ENCODE results near the gene ZNFX1.
"Not testable (repeated sequence)": the region's sequence is repeated elsewhere in the genome, so short reads cannot be mapped to it uniquely, and the experiment has no call there.

Gene ZNFX1

GRCh38 chr20:49314052-49314451, 36.2 kb upstream of the ZNFX1 start:
- H3K36me3 ChIP-seq (ENCODE audit: control insufficient read depth in 2 of 2, insufficient read depth in 2 of 2, low read length in 2 of 2); H3K27ac ChIP-seq (ENCODE audit: low read length): not testable (repeated sequence)

GRCh38 chr20:49313283-49313682, 35.4 kb upstream of the ZNFX1 start:
- H3K9me3 ChIP-seq (ENCODE audit: control insufficient read depth in 2 of 2, low read length in 2 of 2), result peaks cover 0 to 3% of the 10 kb centered on the region in 2 donors
- no peak overlapping the region for H3K9ac ChIP-seq (ENCODE audit: low read length in 2 of 2)
- H3K36me3 ChIP-seq (ENCODE audit: control insufficient read depth in 2 of 2, insufficient read depth in 2 of 2, low read length in 2 of 2), result no peaks in the 10 kb centered on the region
- peaks cover 5 to 9% of the 10 kb centered on the region in 2 donors for H3K27me3 ChIP-seq (ENCODE audit: control insufficient read depth in 1 of 2, insufficient read depth in 2 of 2, low read length in 2 of 2)
- peaks cover 3% of the 10 kb centered on the region for H3K4me1 ChIP-seq (ENCODE audit: control insufficient read depth, insufficient read depth, low read length)
- no peak overlapping the region for H3K4me3 ChIP-seq (ENCODE audit: low read length in 2 of 2)
- no peak overlapping the region for H3K27ac ChIP-seq (ENCODE audit: low read length)

More at GRCh38 chr20:49314052-49314451, 36.2 kb upstream of the ZNFX1 start:
- H3K9me3 ChIP-seq (ENCODE audit: control insufficient read depth in 2 of 2, low read length in 2 of 2); H3K9ac ChIP-seq (ENCODE audit: low read length in 2 of 2); H3K4me3 ChIP-seq (ENCODE audit: low read length in 2 of 2): not testable (repeated sequence)
- Histone ChIP-seq H3K27me3 (ENCODE audit: control insufficient read depth in 1 of 2, insufficient read depth in 2 of 2, low read length in 2 of 2) (peaks cover 11 to 17% of the 10 kb centered on the region in 2 donors), H3K4me1 (ENCODE audit: control insufficient read depth, insufficient read depth, low read length) (peaks cover 11% of the 10 kb centered on the region)

- Histone ChIP-seq H3K9ac (ENCODE audit: low read length in 2 of 2) (no peak overlapping the region), H3K4me3 (ENCODE audit: low read length in 2 of 2) (no peak overlapping the region), H3K36me3 (ENCODE audit: control insufficient read depth in 2 of 2, insufficient read depth in 2 of 2, low read length in 2 of 2) (no peaks in the 10 kb centered on the region), H3K9me3 (ENCODE audit: control insufficient read depth in 2 of 2, low read length in 2 of 2) (peaks cover 0 to 3% of the 10 kb centered on the region in 2 donors), H3K27me3 (ENCODE audit: control insufficient read depth in 1 of 2, insufficient read depth in 2 of 2, low read length in 2 of 2) (peaks cover 0 to 3% of the 10 kb centered on the region in 2 donors), H3K4me1 (ENCODE audit: control insufficient read depth, insufficient read depth, low read length) (no peaks in the 10 kb centered on the region), H3K27ac (ENCODE audit: low read length) (no peak overlapping the region)
Measured at GRCh38 chr20:49312661-49313060, 34.8 kb upstream of the ZNFX1 start.

GRCh38 chr20:49310705-49311104, 32.8 kb upstream of the ZNFX1 start:
- Histone ChIP-seq H3K9ac (ENCODE audit: low read length in 2 of 2) (no peak overlapping the region), H3K36me3 (ENCODE audit: control insufficient read depth in 2 of 2, insufficient read depth in 2 of 2, low read length in 2 of 2) (no peaks in the 10 kb centered on the region), H3K4me1 (ENCODE audit: control insufficient read depth, insufficient read depth, low read length) (no peaks in the 10 kb centered on the region), H3K27me3 (ENCODE audit: control insufficient read depth in 1 of 2, insufficient read depth in 2 of 2, low read length in 2 of 2) (no peaks in the 10 kb centered on the region), H3K27ac (ENCODE audit: low read length) (no peak overlapping the region), H3K4me3 (ENCODE audit: low read length in 2 of 2) (no peak overlapping the region), H3K9me3 (ENCODE audit: control insufficient read depth in 2 of 2, low read length in 2 of 2) (peaks cover 0 to 3% of the 10 kb centered on the region in 2 donors)

- Histone ChIP-seq H3K27ac (ENCODE audit: low read length) (no peak overlapping the region), H3K4me1 (ENCODE audit: control insufficient read depth, insufficient read depth, low read length) (no peaks in the 10 kb centered on the region), H3K4me3 (ENCODE audit: low read length in 2 of 2) (no peak overlapping the region), H3K36me3 (ENCODE audit: control insufficient read depth in 2 of 2, insufficient read depth in 2 of 2, low read length in 2 of 2) (no peaks in the 10 kb centered on the region), H3K9me3 (ENCODE audit: control insufficient read depth in 2 of 2, low read length in 2 of 2) (peaks cover 0 to 3% of the 10 kb centered on the region in 2 donors), H3K27me3 (ENCODE audit: control insufficient read depth in 1 of 2, insufficient read depth in 2 of 2, low read length in 2 of 2) (no peaks in the 10 kb centered on the region), H3K9ac (ENCODE audit: low read length in 2 of 2) (no peak overlapping the region)
Measured at GRCh38 chr20:49308875-49309274, 31.0 kb upstream of the ZNFX1 start.

- Histone ChIP-seq H3K36me3 (ENCODE audit: control insufficient read depth in 2 of 2, insufficient read depth in 2 of 2, low read length in 2 of 2) (no peaks in the 10 kb centered on the region), H3K4me3 (ENCODE audit: low read length in 2 of 2) (no peak overlapping the region), H3K9me3 (ENCODE audit: control insufficient read depth in 2 of 2, low read length in 2 of 2) (peaks cover 0 to 3% of the 10 kb centered on the region in 2 donors), H3K4me1 (ENCODE audit: control insufficient read depth, insufficient read depth, low read length) (no peaks in the 10 kb centered on the region), H3K27ac (ENCODE audit: low read length) (no peak overlapping the region), H3K27me3 (ENCODE audit: control insufficient read depth in 1 of 2, insufficient read depth in 2 of 2, low read length in 2 of 2) (no peaks in the 10 kb centered on the region), H3K9ac (ENCODE audit: low read length in 2 of 2) (no peak overlapping the region)
Measured at GRCh38 chr20:49306903-49307620, 29.2 kb upstream of the ZNFX1 start.

- H3K4me3 ChIP-seq (ENCODE audit: low read length in 2 of 2), result no peak overlapping the region
- H3K36me3 ChIP-seq (ENCODE audit: control insufficient read depth in 2 of 2, insufficient read depth in 2 of 2, low read length in 2 of 2), result no peaks in the 10 kb centered on the region
- H3K4me1 ChIP-seq (ENCODE audit: control insufficient read depth, insufficient read depth, low read length), result no peaks in the 10 kb centered on the region
- no peaks in the 10 kb centered on the region for H3K9me3 ChIP-seq (ENCODE audit: control insufficient read depth in 2 of 2, low read length in 2 of 2)
- H3K9ac ChIP-seq (ENCODE audit: low read length in 2 of 2), result no peak overlapping the region
- no peaks in the 10 kb centered on the region for H3K27me3 ChIP-seq (ENCODE audit: control insufficient read depth in 1 of 2, insufficient read depth in 2 of 2, low read length in 2 of 2)
- no peak overlapping the region for H3K27ac ChIP-seq (ENCODE audit: low read length)
Measured at GRCh38 chr20:49303065-49303552, 25.3 kb upstream of the ZNFX1 start.

- H3K36me3 ChIP-seq (ENCODE audit: control insufficient read depth in 2 of 2, insufficient read depth in 2 of 2, low read length in 2 of 2), result peaks cover 0 to 5% of the 10 kb centered on the region in 2 donors
- H3K27me3 ChIP-seq (ENCODE audit: control insufficient read depth in 1 of 2, insufficient read depth in 2 of 2, low read length in 2 of 2), result no peaks in the 10 kb centered on the region
- no peaks in the 10 kb centered on the region for H3K4me1 ChIP-seq (ENCODE audit: control insufficient read depth, insufficient read depth, low read length)
- no peak overlapping the region for H3K9ac ChIP-seq (ENCODE audit: low read length in 2 of 2)
- H3K4me3 ChIP-seq (ENCODE audit: low read length in 2 of 2), result no peak overlapping the region
- no peak overlapping the region for H3K27ac ChIP-seq (ENCODE audit: low read length)
- no peaks in the 10 kb centered on the region for H3K9me3 ChIP-seq (ENCODE audit: control insufficient read depth in 2 of 2, low read length in 2 of 2)
Measured at GRCh38 chr20:49297605-49298530, 20.0 kb upstream of the ZNFX1 start.

GRCh38 chr20:49294002-49294654, 16.3 kb upstream of the ZNFX1 start:
- H3K9ac ChIP-seq (ENCODE audit: low read length in 2 of 2); H3K27me3 ChIP-seq (ENCODE audit: control insufficient read depth in 1 of 2, insufficient read depth in 2 of 2, low read length in 2 of 2); H3K4me1 ChIP-seq (ENCODE audit: control insufficient read depth, insufficient read depth, low read length); H3K27ac ChIP-seq (ENCODE audit: low read length); H3K4me3 ChIP-seq (ENCODE audit: low read length in 2 of 2); H3K9me3 ChIP-seq (ENCODE audit: control insufficient read depth in 2 of 2, low read length in 2 of 2): not testable (repeated sequence)
- H3K36me3 ChIP-seq (ENCODE audit: control insufficient read depth in 2 of 2, insufficient read depth in 2 of 2, low read length in 2 of 2), result peaks cover 15 to 28% of the 10 kb centered on the region in 2 donors

GRCh38 chr20:49293122-49293521, 15.3 kb upstream of the ZNFX1 start:
- H3K27me3 ChIP-seq (ENCODE audit: control insufficient read depth in 1 of 2, insufficient read depth in 2 of 2, low read length in 2 of 2), result no peaks in the 10 kb centered on the region
- no peaks in the 10 kb centered on the region for H3K9me3 ChIP-seq (ENCODE audit: control insufficient read depth in 2 of 2, low read length in 2 of 2)
- H3K36me3 ChIP-seq (ENCODE audit: control insufficient read depth in 2 of 2, insufficient read depth in 2 of 2, low read length in 2 of 2), result peaks cover 24 to 37% of the 10 kb centered on the region in 2 donors
- H3K4me3 ChIP-seq (ENCODE audit: low read length in 2 of 2), result no peak overlapping the region
- no peak overlapping the region for H3K27ac ChIP-seq (ENCODE audit: low read length)
- no peaks in the 10 kb centered on the region for H3K4me1 ChIP-seq (ENCODE audit: control insufficient read depth, insufficient read depth, low read length)
- no peak overlapping the region for H3K9ac ChIP-seq (ENCODE audit: low read length in 2 of 2)

Measured in stomach smooth muscle (tissue), 2 donors.